Esophagus muscularis mucosa (tissue), 3 donors: ENCODE data around the gene RHOF.

ENCODE experiments used
- POLR2AphosphoS5 ChIP-seq, 2 donors: sonication (generic); formaldehyde crosslinking; IDR thresholded peaks; one replicate each; pipeline ENCODE4 v1.6.1; 2017; ENCODE audit warnings: antibody characterized with exemption in 2 of 2
- TF ChIP-seq, protein P1 (sequence below), 3 experiments: fragments of 200-600 bp in 2 of 3; fragments of 450-650 bp in 1 of 3; sonication (generic) in 2 of 3; IDR thresholded peaks; one replicate each; pipeline ENCODE4 v1.5.1; 2017 to 2019; ENCODE audit warnings: antibody characterized with exemption in 3 of 3, mild to moderate bottlenecking in 2 of 3, moderate library complexity in 1 of 3

DNA sequence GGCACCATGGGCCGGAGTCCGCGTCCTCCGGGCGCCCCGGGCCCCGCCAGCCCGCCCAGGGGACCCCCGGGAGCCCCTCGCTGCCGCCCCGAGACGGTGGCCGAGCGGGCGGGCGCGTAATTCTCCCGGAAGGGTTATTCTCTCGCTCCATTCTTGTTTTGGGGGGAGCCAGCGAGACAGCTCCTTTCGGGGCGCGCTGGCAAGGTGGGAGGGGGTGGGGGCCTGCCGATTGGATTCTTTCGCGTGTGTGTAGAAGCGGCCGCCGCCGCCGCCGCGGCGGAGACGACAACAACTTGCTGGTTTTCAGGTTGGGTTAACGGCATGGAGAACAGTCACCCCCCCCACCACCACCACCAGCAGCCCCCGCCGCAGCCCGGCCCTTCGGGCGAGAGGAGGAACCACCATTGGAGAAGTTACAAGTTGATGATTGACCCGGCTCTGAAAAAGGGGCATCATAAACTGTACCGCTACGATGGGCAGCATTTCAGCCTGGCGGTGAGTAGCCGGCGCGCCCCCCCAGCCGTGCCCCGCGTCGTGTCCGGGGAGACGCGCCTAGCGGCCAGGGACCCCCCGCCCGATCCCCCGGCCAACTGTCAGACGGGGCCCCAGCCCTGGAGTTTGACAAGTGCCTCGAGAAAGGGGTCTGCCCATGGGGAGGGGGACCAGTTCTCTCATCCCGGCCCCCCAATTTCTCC lies 11.1 kb upstream of the RHOF start:
- TF ChIP-seq, protein P1, sequence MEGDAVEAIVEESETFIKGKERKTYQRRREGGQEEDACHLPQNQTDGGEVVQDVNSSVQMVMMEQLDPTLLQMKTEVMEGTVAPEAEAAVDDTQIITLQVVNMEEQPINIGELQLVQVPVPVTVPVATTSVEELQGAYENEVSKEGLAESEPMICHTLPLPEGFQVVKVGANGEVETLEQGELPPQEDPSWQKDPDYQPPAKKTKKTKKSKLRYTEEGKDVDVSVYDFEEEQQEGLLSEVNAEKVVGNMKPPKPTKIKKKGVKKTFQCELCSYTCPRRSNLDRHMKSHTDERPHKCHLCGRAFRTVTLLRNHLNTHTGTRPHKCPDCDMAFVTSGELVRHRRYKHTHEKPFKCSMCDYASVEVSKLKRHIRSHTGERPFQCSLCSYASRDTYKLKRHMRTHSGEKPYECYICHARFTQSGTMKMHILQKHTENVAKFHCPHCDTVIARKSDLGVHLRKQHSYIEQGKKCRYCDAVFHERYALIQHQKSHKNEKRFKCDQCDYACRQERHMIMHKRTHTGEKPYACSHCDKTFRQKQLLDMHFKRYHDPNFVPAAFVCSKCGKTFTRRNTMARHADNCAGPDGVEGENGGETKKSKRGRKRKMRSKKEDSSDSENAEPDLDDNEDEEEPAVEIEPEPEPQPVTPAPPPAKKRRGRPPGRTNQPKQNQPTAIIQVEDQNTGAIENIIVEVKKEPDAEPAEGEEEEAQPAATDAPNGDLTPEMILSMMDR (IDR thresholded peaks at IDR 0.05): no peak
- TF ChIP-seq POLR2AphosphoS5 (IDR thresholded peaks at IDR 0.05): no peak
